ENCODE measurements around the gene RAD51. TPM values are rescaled to one million over a fixed set of nuclear protein-coding genes. Genes with fewer than 3 reads are reported as not detected.

Gene RAD51
- total and polyA plus RNA-seq, 5 donors: 0.20 to 1.4 (median 0.42) TPM

DNA sequence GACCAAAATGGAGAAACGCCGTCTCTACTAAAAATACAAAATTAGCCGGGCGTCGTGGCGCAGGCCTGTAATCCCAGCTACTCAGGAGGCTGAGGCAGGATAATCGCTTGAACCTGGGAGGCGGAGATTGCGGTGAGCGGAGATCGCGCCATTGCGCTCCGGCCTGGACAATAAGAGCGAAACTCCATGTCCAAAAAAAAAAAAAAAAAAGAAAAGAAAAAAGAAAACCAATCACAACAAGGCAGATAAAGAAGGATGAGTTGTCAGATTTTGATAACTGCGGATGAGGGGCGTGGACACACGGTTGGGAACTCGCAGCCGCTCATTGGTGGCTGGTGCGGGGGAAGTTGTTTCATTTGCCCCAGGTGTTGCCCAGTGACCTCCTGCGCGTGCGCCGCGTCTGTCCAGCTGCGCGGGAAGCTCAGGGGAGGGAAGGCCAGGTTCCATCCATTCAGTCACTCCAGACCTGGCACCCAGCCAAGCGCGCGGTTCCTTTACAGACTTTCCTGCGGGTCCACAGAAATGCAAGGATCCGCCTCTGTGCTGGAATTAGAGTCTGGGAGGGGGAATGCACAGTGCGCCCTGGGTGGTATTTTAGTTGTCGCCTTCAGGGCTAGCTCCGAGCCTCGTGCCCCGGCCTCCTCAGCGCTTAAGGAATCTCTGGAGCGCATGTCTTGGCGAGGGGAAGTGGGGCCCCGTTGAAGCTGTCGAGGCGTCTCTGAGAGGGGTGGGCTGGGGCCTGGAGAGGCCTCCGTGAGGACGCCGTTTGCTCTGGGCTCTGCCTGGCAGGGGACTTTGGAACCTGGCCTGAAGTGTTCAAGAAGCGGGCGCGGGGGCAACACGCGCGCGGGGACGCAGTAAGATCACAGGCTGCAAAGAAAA is 68.2 kb downstream of the RAD51 start:
- no peak overlapping the region for H3K27ac ChIP-seq (ENCODE audit: low read length)
- peak; percentile 67 to 91 (median 88) for DNase-seq
- intact Hi-C loops (cut with DNase I): no loop called here
- H3K4me3 ChIP-seq (ENCODE audit: low read length): peak overlapping the region; percentile 34
- H3K4me1 ChIP-seq (ENCODE audit: control insufficient read depth, insufficient read depth, low read length): no peaks in the 10 kb centered on the region
- 30% methylated on average over 55 of the region's 55 CpGs for WGBS
- H3K27me3 ChIP-seq (ENCODE audit: control insufficient read depth, insufficient read depth): no peaks in the 10 kb centered on the region
- no peaks in the 10 kb centered on the region for H3K9me3 ChIP-seq (ENCODE audit: control insufficient read depth, low read length)
- peak; percentile 8 to 11 for ATAC-seq

DNA sequence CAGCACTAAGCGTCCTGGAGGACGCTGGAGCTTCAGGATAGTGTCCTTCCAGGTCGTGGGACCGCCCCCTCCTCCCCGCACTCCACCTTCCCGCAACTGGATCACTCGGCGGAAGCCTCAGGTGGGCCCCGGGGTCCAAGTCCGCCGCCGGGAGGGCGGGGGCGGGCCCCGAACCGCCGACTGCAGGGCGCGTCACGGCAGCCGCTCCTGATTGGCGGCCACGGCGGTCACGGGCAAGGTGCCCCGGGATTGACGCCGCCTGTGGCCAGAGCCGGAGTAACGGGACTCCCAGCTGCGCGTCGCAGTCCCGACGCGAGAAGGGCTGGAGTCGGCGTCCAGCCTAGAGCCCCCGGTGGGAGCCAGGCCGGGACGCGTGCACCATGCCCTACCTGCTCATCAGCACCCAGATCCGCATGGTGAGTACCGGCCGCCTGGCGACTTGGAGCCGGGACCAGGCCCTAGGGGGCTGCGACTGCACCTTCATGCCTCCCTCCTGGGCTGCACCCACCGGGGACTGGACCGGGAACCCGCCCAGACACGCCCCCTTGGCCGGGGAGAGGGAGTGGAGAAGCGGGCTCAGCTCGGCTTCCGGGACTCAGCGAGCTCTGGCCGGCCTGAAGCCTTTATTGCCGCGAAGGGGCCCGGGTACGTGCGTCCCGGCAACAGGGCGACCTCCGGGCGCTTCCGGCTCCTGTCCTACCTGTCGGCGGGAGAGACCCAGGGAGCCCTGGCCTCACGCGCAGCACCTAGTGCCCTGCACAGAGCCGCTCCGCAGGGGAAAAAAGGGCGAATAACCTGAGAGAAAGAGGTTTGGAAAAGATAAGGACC is 69.0 kb downstream of the RAD51 start, which contains the start of gene GCHFR:
Gene GCHFR (plus strand): TSS at position 268 of the 828 bp plus-strand sequence. CDS start 113 bp downstream, at position 381.
- DNase-seq (peak; percentile 84 to 94 (median 93)), ATAC-seq (peak; percentile 75 to 81)
- H3K4me1 ChIP-seq (ENCODE audit: control insufficient read depth, insufficient read depth, low read length): no peaks in the 10 kb centered on the region
- H3K27me3 ChIP-seq (ENCODE audit: control insufficient read depth, insufficient read depth): no peaks in the 10 kb centered on the region
- intact Hi-C loops (cut with DNase I): no loop called here
- H3K27ac ChIP-seq (ENCODE audit: low read length): peak within 1 kb of the TSS; percentile 30
- H3K9me3 ChIP-seq (ENCODE audit: control insufficient read depth, low read length): no peaks in the 10 kb centered on the region
- peak within 1 kb of the TSS; percentile 34 for H3K4me3 ChIP-seq (ENCODE audit: low read length)
- WGBS: under 1% methylated on average over 75 of the region's 75 CpGs

GRCh38 chr15:40764629-40765103 is 69.7 kb downstream of the RAD51 start:
- H3K27me3 ChIP-seq (ENCODE audit: control insufficient read depth, insufficient read depth): no peaks in the 10 kb centered on the region
- no peaks in the 10 kb centered on the region for H3K4me1 ChIP-seq (ENCODE audit: control insufficient read depth, insufficient read depth, low read length)
- DNase-seq: no peak
- H3K4me3 ChIP-seq (ENCODE audit: low read length): peak overlapping the region; percentile 34
- intact Hi-C loops (cut with DNase I): no loop called here
- 26% methylated on average over 8 of the region's 8 CpGs for WGBS
- H3K9me3 ChIP-seq (ENCODE audit: control insufficient read depth, low read length): no peaks in the 10 kb centered on the region
- H3K27ac ChIP-seq (ENCODE audit: low read length): peak overlapping the region; percentile 30
- ATAC-seq: peak; percentile 3 to 4

DNA sequence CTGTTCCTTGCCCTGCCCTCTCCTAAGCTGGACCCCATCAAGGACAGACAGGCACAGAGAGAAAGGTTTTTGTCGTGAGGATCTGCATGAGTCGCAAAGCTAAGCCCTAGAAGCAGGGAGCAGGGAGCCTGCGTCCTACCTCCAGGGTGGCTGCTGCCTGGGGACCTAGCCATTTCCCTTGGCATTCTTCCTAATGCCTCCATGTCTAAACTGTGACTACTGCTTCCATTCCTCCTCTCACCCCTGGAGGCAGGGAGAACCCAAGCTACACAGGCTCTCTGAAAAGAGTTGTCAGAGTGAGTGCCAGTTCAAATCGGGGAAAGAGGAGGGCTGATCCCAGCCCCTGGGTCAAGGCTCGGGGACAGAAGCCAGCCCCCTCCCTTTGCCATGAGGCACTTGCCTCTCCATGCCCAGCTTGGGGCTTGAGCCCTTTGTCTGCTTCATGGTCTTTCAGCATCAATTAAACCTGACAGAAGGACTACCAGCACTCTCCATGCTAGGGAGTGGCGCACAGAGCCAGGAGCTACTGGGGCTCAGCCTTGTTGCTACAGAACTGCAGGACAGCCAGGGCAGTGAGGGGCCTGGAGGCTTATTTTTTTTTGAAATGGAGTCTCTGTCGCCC is 71.3 kb downstream of the RAD51 start:
- 67% methylated on average over 7 of the region's 7 CpGs for WGBS
- Histone ChIP-seq H3K27ac (ENCODE audit: low read length) (no peak overlapping the region), H3K27me3 (ENCODE audit: control insufficient read depth, insufficient read depth) (no peaks in the 10 kb centered on the region), H3K9me3 (ENCODE audit: control insufficient read depth, low read length) (no peaks in the 10 kb centered on the region), H3K4me3 (ENCODE audit: low read length) (no peak overlapping the region), H3K4me1 (ENCODE audit: control insufficient read depth, insufficient read depth, low read length) (peaks cover 3% of the 10 kb centered on the region)
- DNase-seq: no peak
- intact Hi-C loops (cut with DNase I): no loop called here
- ATAC-seq: no peak

GRCh38 chr15:40766906-40767837 is 72.2 kb downstream of the RAD51 start:
- Histone ChIP-seq H3K4me3 (ENCODE audit: low read length) (no peak overlapping the region), H3K27me3 (ENCODE audit: control insufficient read depth, insufficient read depth) (no peaks in the 10 kb centered on the region), H3K27ac (ENCODE audit: low read length) (no peak overlapping the region), H3K9me3 (ENCODE audit: control insufficient read depth, low read length) (no peaks in the 10 kb centered on the region), H3K4me1 (ENCODE audit: control insufficient read depth, insufficient read depth, low read length) (peaks cover 3% of the 10 kb centered on the region)
- intact Hi-C loops (cut with DNase I): no loop called here
- 92% methylated on average over 32 of the region's 32 CpGs for WGBS
- ATAC-seq (no peak), DNase-seq (no peak)

DNA sequence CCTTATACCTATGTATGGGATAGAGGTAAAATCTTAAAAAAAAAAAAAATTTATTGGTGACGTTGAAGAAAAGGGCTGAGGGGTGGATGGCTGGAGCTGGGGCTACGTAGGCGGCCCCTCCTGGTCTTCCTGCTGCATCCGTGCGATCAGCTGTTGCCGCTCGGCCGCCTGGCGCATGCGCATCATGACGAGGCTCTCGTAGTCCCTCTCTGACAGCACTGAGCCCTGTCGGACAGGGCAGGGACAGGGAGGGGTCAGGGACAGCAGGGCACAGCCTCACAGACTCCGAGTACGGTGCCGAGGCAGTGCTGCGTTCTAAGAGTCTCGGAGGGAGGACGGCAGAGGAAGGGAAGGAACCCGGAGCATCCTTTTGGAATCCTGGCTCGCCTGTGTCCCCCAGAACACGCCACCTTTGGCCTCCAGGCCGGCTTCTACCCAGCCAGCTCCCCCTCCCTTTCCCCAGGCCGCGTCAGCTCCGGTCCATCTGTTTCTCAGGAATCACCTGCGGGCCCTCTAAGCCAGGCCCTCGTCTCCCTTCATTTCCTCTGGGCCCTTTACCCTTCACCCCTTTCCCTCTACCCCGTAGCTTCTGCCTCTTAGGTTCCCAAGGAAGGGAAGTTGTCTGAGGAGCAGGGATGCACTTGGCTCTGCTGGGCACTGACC is 73.0 kb downstream of the RAD51 start:
- H3K27ac ChIP-seq (ENCODE audit: low read length): no peak overlapping the region
- no peak for ATAC-seq

GRCh38 chr15:40768521-40769273 is 73.7 kb downstream of the RAD51 start:
- Histone ChIP-seq H3K4me3 (ENCODE audit: low read length) (no peak overlapping the region), H3K4me1 (ENCODE audit: control insufficient read depth, insufficient read depth, low read length) (peaks cover 3% of the 10 kb centered on the region), H3K27me3 (ENCODE audit: control insufficient read depth, insufficient read depth) (no peaks in the 10 kb centered on the region), H3K9me3 (ENCODE audit: control insufficient read depth, low read length) (no peaks in the 10 kb centered on the region), H3K27ac (ENCODE audit: low read length) (no peak overlapping the region)
- 70% methylated on average over 21 of the region's 21 CpGs for WGBS
- intact Hi-C loops (cut with DNase I): no loop called here
- DNase-seq (peak in 1 of 3 donors; percentile 35), ATAC-seq (peak; percentile 1 to 57)

More for the DNA sequence above, 73.0 kb downstream of the RAD51 start:
- Histone ChIP-seq H3K4me3 (ENCODE audit: low read length) (no peak overlapping the region), H3K9me3 (ENCODE audit: control insufficient read depth, low read length) (no peaks in the 10 kb centered on the region), H3K4me1 (ENCODE audit: control insufficient read depth, insufficient read depth, low read length) (peaks cover 3% of the 10 kb centered on the region), H3K27me3 (ENCODE audit: control insufficient read depth, insufficient read depth) (no peaks in the 10 kb centered on the region)
- intact Hi-C loops (cut with DNase I): no loop called here
- WGBS: 89% methylated on average over 29 of the region's 29 CpGs
- no peak for DNase-seq

DNA sequence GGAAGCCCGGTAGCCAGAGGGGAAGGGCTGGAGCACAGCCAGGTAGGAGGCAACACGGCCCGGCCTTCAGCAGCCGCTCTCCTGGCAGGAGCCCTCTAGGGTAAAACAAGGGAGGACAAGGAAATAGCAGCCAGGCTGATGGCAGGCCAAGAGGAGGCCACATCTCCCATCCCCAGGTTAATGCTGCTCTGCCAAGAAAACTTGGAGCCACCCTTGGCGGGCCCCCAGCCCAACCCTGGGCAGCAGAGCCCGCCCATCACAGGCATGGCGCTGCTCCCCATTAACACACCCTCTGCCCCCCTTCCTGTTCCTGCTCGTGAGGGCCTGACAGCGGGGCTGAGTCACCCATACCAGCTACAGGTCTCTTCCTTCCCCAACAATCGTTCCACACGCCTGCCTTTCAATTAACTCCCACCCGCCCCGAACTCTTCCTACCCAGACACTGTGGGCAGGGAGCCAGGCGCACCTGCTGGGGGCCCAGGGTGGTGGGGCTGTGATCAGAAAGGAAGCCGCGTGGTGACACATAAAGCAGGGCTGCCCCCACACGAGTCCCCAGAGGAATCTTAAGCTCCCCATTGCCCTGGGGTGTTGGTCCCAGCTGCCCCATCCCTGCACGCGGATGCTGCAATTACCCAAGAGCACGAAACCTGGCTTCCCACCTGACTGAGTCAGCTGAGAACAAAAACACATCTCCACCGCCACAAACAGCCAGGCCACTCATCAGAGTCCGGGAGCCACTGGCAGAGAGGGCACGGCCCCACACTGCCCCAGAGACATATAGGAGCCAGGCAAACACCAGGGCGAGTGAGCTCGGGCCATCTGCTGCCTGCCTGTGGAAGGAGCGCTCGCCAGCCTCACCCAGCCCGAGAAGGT is 74.5 kb downstream of the RAD51 start, which contains the start of gene C15orf62:
Gene C15orf62 (plus strand): TSS at position 707 of the 873 bp plus-strand sequence. CDS start 516 bp downstream, outside the sequence.
- Histone ChIP-seq H3K27me3 (ENCODE audit: control insufficient read depth, insufficient read depth) (no peaks in the 10 kb centered on the region), H3K27ac (ENCODE audit: low read length) (no peak within 1 kb of the TSS), H3K4me1 (ENCODE audit: control insufficient read depth, insufficient read depth, low read length) (peaks cover 3% of the 10 kb centered on the region), H3K4me3 (ENCODE audit: low read length) (no peak within 1 kb of the TSS), H3K9me3 (ENCODE audit: control insufficient read depth, low read length) (no peaks in the 10 kb centered on the region)
- DNase-seq (peak; percentile 45 to 73 (median 73)), ATAC-seq (peak; percentile 2 to 34)
- 62% methylated on average over 28 of the region's 28 CpGs for WGBS
- intact Hi-C loops (cut with DNase I): no loop called here

All from right cardiac atrium (tissue), 5 donors.